ENCODE measurements around the gene HIVEP1. TPM values are rescaled to one million over a fixed set of nuclear protein-coding genes. Genes with fewer than 3 reads are reported as not detected.
A peak's percentile ranks its signal among the peaks of the same experiment; 100 is the strongest.

HIVEP1 gene
- total RNA-seq, 4 donors from 2014 or later, result 15.2 to 26.9 (median 17.6) TPM

- ATAC-seq, result no peak
- H3K27ac ChIP-seq, result no peak overlapping the region
- H3K4me3 ChIP-seq, result no peak overlapping the region
- H3K4me1 ChIP-seq, result peaks cover 0 to 28% (median 9%) of the 10 kb centered on the region in 3 donors
- no peaks in the 10 kb centered on the region for H3K36me3 ChIP-seq
- no peaks in the 10 kb centered on the region for H3K9me3 ChIP-seq
- TF ChIP-seq POLR2AphosphoS5 (IDR thresholded peaks at IDR 0.05), result no peak
- no peak for TF ChIP-seq POLR2A (IDR thresholded peaks at IDR 0.05)
- TF ChIP-seq, protein P1, sequence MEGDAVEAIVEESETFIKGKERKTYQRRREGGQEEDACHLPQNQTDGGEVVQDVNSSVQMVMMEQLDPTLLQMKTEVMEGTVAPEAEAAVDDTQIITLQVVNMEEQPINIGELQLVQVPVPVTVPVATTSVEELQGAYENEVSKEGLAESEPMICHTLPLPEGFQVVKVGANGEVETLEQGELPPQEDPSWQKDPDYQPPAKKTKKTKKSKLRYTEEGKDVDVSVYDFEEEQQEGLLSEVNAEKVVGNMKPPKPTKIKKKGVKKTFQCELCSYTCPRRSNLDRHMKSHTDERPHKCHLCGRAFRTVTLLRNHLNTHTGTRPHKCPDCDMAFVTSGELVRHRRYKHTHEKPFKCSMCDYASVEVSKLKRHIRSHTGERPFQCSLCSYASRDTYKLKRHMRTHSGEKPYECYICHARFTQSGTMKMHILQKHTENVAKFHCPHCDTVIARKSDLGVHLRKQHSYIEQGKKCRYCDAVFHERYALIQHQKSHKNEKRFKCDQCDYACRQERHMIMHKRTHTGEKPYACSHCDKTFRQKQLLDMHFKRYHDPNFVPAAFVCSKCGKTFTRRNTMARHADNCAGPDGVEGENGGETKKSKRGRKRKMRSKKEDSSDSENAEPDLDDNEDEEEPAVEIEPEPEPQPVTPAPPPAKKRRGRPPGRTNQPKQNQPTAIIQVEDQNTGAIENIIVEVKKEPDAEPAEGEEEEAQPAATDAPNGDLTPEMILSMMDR (IDR thresholded peaks at IDR 0.05), result no peak
- no peak for TF ChIP-seq EP300 (IDR thresholded peaks at IDR 0.05)
- WGBS, 2 donors (ENCODE audit: low coverage in 1 of 2), result 88 to 97% methylated on average over 5 to 9 of the region's 10 CpGs
- H3K27me3 ChIP-seq, result no peaks in the 10 kb centered on the region
Measured at GRCh38 chr6:12047792-12048432, 35.8 kb downstream of the HIVEP1 start.

DNA sequence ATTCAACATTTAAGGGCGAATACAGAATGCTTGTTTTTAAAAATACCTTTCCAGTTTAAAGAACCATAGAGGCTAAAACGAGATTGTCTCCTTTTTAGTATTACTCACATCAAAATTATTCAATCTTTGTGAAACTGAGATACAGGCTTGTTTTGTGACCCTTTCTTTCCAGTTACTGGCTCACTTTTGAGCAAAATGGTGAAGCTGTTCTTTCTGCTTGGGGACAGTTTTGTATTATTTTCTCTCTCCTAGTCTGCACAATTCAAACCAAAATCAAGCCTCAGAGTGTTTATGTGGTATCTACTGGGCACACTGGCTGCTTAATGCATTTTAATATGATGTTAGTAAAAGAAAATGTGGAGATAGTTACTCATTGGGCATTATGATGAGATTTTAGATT, 36.5 kb downstream of the HIVEP1 start:
- H3K27me3 ChIP-seq, result no peaks in the 10 kb centered on the region
- no peaks in the 10 kb centered on the region for H3K36me3 ChIP-seq
- no peak overlapping the region for H3K27ac ChIP-seq
- H3K4me3 ChIP-seq, result no peak overlapping the region
- 72 to 77% methylated on average over 2 of the region's 2 CpGs for WGBS, 2 donors (ENCODE audit: low coverage in 1 of 2)
- ATAC-seq, result no peak
- TF ChIP-seq POLR2AphosphoS5 (IDR thresholded peaks at IDR 0.05) (no peak), EP300 (IDR thresholded peaks at IDR 0.05) (no peak)
- H3K9me3 ChIP-seq, result no peaks in the 10 kb centered on the region
- peaks cover 0 to 28% (median 9%) of the 10 kb centered on the region in 3 donors for H3K4me1 ChIP-seq

DNA sequence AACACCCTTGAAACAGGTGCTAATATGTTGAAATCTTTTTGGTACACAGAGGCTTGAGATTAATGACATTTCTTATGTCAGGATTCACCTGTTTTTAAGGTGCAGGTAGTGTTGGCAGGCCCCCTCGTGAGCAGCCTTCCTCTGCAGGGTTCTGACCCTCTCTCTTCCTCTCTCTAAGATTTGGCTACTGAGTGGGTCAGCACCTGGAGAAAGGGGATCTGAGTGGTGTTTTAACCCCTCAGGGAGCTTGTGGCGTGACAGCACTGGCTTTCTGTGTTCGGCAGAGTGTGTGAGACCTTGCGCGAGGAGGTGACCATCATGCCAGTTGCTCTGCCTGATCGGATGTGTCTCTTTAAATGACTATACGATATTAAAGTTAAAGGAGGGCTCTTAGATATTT, 37.1 kb downstream of the HIVEP1 start:
- 82% methylated on average over 4 to 6 of the region's 7 CpGs for WGBS, 2 donors (ENCODE audit: low coverage in 1 of 2)
- no peak overlapping the region for H3K4me3 ChIP-seq
- peaks cover 0 to 28% (median 9%) of the 10 kb centered on the region in 3 donors for H3K4me1 ChIP-seq
- TF ChIP-seq, protein P1 (IDR thresholded peaks at IDR 0.05), result no peak
- TF ChIP-seq EP300 (IDR thresholded peaks at IDR 0.05) (no peak), POLR2AphosphoS5 (IDR thresholded peaks at IDR 0.05) (no peak), POLR2A (IDR thresholded peaks at IDR 0.05) (no peak)
- no peaks in the 10 kb centered on the region for H3K27me3 ChIP-seq
- no peak for ATAC-seq
- H3K9me3 ChIP-seq, result no peaks in the 10 kb centered on the region
- no peaks in the 10 kb centered on the region for H3K36me3 ChIP-seq
- no peak overlapping the region for H3K27ac ChIP-seq

DNA sequence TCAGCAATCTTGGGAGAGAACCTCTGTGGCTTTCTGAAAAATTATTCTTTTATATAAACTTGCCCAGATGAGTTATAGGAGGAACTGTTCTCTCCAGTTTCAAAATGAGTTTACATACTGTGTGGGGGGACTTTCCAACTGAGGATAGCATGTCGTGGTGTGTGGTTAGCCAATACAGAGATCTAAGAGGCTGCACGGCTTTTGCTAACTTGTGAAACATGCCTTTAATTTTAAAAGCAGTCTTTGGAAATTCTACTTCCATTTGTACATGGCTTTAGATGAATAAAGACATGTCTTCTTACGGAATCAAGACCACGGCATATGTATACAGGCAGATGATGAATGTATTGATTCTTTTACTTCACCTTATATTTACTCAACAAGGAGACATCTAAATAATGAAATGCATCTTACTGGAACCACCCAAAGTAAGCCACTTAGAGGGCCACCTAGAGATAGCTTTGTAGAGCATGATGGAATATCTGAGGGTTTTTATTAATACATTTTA, 39.8 kb downstream of the HIVEP1 start:
- Histone ChIP-seq H3K4me1 (peaks cover 0 to 15% (median 3%) of the 10 kb centered on the region in 3 donors), H3K27ac (peak overlapping the region in 1 of 4 donors; percentile 6), H3K9me3 (no peaks in the 10 kb centered on the region), H3K27me3 (no peaks in the 10 kb centered on the region), H3K4me3 (no peak overlapping the region), H3K36me3 (no peaks in the 10 kb centered on the region)
- TF ChIP-seq POLR2AphosphoS5 (IDR thresholded peaks at IDR 0.05), result no peak
- TF ChIP-seq POLR2A (IDR thresholded peaks at IDR 0.05), result no peak
- TF ChIP-seq, protein P1 (IDR thresholded peaks at IDR 0.05), result no peak
- no peak for TF ChIP-seq EP300 (IDR thresholded peaks at IDR 0.05)
- 19 to 56% methylated on average over 4 of the region's 4 CpGs for WGBS, 2 donors (ENCODE audit: low coverage in 1 of 2)
- no peak for ATAC-seq

- Histone ChIP-seq H3K27me3 (no peaks in the 10 kb centered on the region), H3K4me1 (peaks cover 0 to 11% (median 0%) of the 10 kb centered on the region in 3 donors), H3K9me3 (no peaks in the 10 kb centered on the region), H3K4me3 (no peak overlapping the region), H3K36me3 (no peaks in the 10 kb centered on the region), H3K27ac (no peak overlapping the region)
- 60 to 72% methylated on average over 3 to 5 of the region's 5 CpGs for WGBS, 2 donors (ENCODE audit: low coverage in 1 of 2)
- no peak for ATAC-seq
- TF ChIP-seq POLR2AphosphoS5 (IDR thresholded peaks at IDR 0.05) (no peak), EP300 (IDR thresholded peaks at IDR 0.05) (no peak), POLR2A (IDR thresholded peaks at IDR 0.05) (no peak)
- TF ChIP-seq, protein P1 (IDR thresholded peaks at IDR 0.05), result no peak
Measured at GRCh38 chr6:12058172-12058961, 46.3 kb downstream of the HIVEP1 start.
